HG03378 (cell line): ENCODE results near the gene RSPH1.
A peak's percentile ranks its signal among the peaks of the same experiment; 100 is the strongest.

Source experiments
- ATAC-seq: cut with Tn5 transposase; IDR thresholded peaks from one replicate; pipeline ENCODE4 v1.9.1; 2021; ENCODE audit warnings: mild to moderate bottlenecking, moderate library complexity; ENCODE audit not compliant: unreplicated experiment

RSPH1 gene

GRCh38 chr21:42467140-42467983 is 28.7 kb downstream of the RSPH1 start:
- ATAC-seq: no peak

GRCh38 chr21:42466700-42467099 is 29.3 kb downstream of the RSPH1 start:
- ATAC-seq: no peak

GRCh38 chr21:42465803-42466127 is 30.3 kb downstream of the RSPH1 start:
- no peak for ATAC-seq

- ATAC-seq: peak; percentile 33
Observed at GRCh38 chr21:42465008-42465802, 30.8 kb downstream of the RSPH1 start.

GRCh38 chr21:42463861-42464515 is 32.0 kb downstream of the RSPH1 start:
- no peak for ATAC-seq

- no peak for ATAC-seq
Observed at GRCh38 chr21:42461881-42462877, 33.8 kb downstream of the RSPH1 start.

GRCh38 chr21:42461185-42461520 is 34.9 kb downstream of the RSPH1 start:
- ATAC-seq: no peak

- no peak for ATAC-seq
Observed at GRCh38 chr21:42460391-42461184, 35.4 kb downstream of the RSPH1 start.

GRCh38 chr21:42459546-42460215 is 36.3 kb downstream of the RSPH1 start:
- ATAC-seq: no peak

- ATAC-seq: no peak
Observed at GRCh38 chr21:42459082-42459460, 37.0 kb downstream of the RSPH1 start.

- ATAC-seq: no peak
Observed at GRCh38 chr21:42456457-42456856, 39.6 kb downstream of the RSPH1 start.

- ATAC-seq: no peak
Observed at GRCh38 chr21:42455754-42456440, 40.1 kb downstream of the RSPH1 start.

GRCh38 chr21:42455196-42455595 is 40.8 kb downstream of the RSPH1 start:
- no peak for ATAC-seq

GRCh38 chr21:42454786-42455185 is 41.2 kb downstream of the RSPH1 start:
- ATAC-seq: no peak

- ATAC-seq: no peak
Observed at GRCh38 chr21:42453986-42454570, 41.9 kb downstream of the RSPH1 start.

GRCh38 chr21:42453224-42453985 is 42.6 kb downstream of the RSPH1 start:
- no peak for ATAC-seq

GRCh38 chr21:42452401-42453223 is 43.4 kb downstream of the RSPH1 start:
- ATAC-seq: no peak
